ENCODE data around the gene C1orf53. TPM values are rescaled to one million over a fixed set of nuclear protein-coding genes. Genes with fewer than 3 reads are reported as not detected.
"Not testable (repeated sequence)": the region's sequence is repeated elsewhere in the genome, so short reads cannot be mapped to it uniquely, and the experiment has no call there.

The C1orf53 gene
- total RNA-seq (1 to 10 TPM; 2.9 TPM), polyA plus RNA-seq (not detected)

DNA sequence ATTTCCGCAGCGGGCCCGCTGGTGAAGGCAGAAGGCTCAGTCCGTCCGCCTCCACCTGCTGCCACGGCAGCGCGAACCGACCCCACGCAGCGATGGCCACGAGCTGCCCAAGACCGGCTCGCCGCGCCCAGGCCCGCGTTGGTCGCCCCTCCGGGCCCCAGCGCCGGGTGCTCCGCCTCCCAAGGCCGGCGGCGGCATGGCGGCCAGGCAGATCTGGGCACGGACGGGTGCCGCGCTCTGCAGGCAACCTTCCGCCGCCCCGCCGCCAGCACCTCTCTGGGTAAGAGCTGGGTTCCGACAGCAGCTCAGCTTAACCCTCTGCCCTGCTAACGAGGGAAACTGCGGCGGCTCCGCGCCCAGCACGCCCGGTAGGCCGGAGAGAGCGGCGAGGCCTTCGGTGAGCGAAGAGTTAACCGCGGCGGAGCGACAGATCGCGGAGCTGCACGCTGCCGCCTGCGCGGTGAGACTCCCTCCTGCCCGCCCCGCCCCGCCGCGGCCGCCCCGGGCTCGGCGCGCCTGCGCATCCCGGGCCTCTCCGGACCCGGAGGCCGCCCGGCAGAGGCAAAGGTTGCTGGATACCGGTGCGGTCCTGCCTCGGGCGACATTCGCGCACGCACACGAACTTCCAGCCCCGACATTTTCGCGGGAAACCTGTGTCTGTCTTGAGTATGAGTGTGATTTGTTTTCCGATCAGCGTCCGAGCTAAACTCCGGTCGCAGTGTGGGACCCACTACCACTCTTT lies at the start of gene C1orf53:
Gene C1orf53 (plus strand): TSS at position 177 of the 742 bp plus-strand sequence. CDS start 20 bp downstream, at position 197.
- H3K9me3 ChIP-seq (ENCODE audit: low read length) = no peaks in the 10 kb centered on the region
- H3K4me1 Mint-ChIP-seq = peaks cover 6 to 18% (median 11%) of the 10 kb centered on the region in 3 donors
- ChIA-PET POLR2A (interaction anchor here (0.5 to 1.2 kb wide), 5 partner anchors 9 to 424 kb away, joined by 3 to 5 read pairs (median 5); no protein-coding TSS in a partner anchor), CTCF (interaction anchor here (0.8 to 2.8 kb wide), 5 partner anchors 12 to 62 kb away, joined by 3 to 13 read pairs (median 10); partner anchors contain the start of gene LHX9)
- no peaks in the 10 kb centered on the region for H3K9me3 Mint-ChIP-seq
- peaks cover 0 to 3% (median 0%) of the 10 kb centered on the region in 3 donors for H3K36me3 Mint-ChIP-seq
- peak within 1 kb of the TSS; percentile 36 to 89 (median 77) for H3K27ac Mint-ChIP-seq
- H3K4me1 ChIP-seq (ENCODE audit: insufficient read depth, low read length) = peaks cover 9% of the 10 kb centered on the region
- H3K27ac ChIP-seq (ENCODE audit: low read depth, low read length) = peak within 1 kb of the TSS; percentile 33
- H3K4me3 Mint-ChIP-seq = peak within 1 kb of the TSS; percentile 90 to 97 (median 92)
- peak; percentile 60 to 79 (median 77) for DNase-seq
- peaks cover 37 to 60% of the 10 kb centered on the region in 2 donors for H3K27me3 Mint-ChIP-seq
- peak within 1 kb of the TSS; percentile 65 for H3K4me3 ChIP-seq (ENCODE audit: low read length)
- H3K36me3 ChIP-seq (ENCODE audit: insufficient read depth, low read length) = no peaks in the 10 kb centered on the region
- peaks cover 25% of the 10 kb centered on the region for H3K27me3 ChIP-seq (ENCODE audit: insufficient read depth, low read length, poor library complexity, severe bottlenecking)

- H3K9me3 Mint-ChIP-seq; H3K4me1 ChIP-seq (ENCODE audit: insufficient read depth, low read length); DNase-seq; H3K4me3 ChIP-seq (ENCODE audit: low read length); H3K27me3 ChIP-seq (ENCODE audit: insufficient read depth, low read length, poor library complexity, severe bottlenecking); H3K27me3 Mint-ChIP-seq; H3K27ac Mint-ChIP-seq; H3K27ac ChIP-seq (ENCODE audit: low read depth, low read length); H3K36me3 Mint-ChIP-seq; H3K4me1 Mint-ChIP-seq; POLR2A ChIA-PET; H3K36me3 ChIP-seq (ENCODE audit: insufficient read depth, low read length); CTCF ChIA-PET; H3K4me3 Mint-ChIP-seq; H3K9me3 ChIP-seq (ENCODE audit: low read length): not testable (repeated sequence)
Observed at GRCh38 chr1:197855751-197856150, 46.7 kb upstream of the C1orf53 start.

DNA sequence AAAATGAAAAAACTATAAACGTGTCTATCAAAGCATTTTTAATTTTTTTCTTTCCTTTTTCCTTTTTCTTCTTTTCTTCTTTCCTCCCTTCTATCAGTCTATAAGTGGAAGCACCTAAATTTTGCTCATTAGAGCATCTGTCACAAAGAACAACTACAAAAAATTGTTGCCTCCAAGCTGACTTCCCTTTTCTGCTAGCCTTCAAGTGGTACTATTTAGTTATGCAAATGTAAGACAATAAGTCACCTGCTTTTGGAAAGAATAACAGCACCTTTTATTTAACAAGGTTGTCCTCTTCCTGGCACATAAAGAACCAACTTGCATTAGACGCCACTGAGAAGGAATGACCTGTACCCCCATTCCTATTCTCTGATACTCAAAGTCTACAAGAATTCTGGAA lies 45.0 kb upstream of the C1orf53 start:
- H3K36me3 Mint-ChIP-seq = no peaks in the 10 kb centered on the region
- no peak overlapping the region for H3K4me3 Mint-ChIP-seq
- H3K27ac Mint-ChIP-seq = no peak overlapping the region
- H3K4me1 ChIP-seq (ENCODE audit: insufficient read depth, low read length) = no peaks in the 10 kb centered on the region
- no peaks in the 10 kb centered on the region for H3K36me3 ChIP-seq (ENCODE audit: insufficient read depth, low read length)
- POLR2A ChIA-PET = no interaction called here
- H3K4me3 ChIP-seq (ENCODE audit: low read length) = no peak overlapping the region
- H3K27me3 ChIP-seq (ENCODE audit: insufficient read depth, low read length, poor library complexity, severe bottlenecking) = no peaks in the 10 kb centered on the region
- no peak overlapping the region for H3K27ac ChIP-seq (ENCODE audit: low read depth, low read length)
- H3K27me3 Mint-ChIP-seq = no peaks in the 10 kb centered on the region
- H3K9me3 Mint-ChIP-seq = peaks cover 0 to 3% (median 0%) of the 10 kb centered on the region in 5 donors
- H3K9me3 ChIP-seq (ENCODE audit: low read length) = no peaks in the 10 kb centered on the region
- no peak for DNase-seq
- no peaks in the 10 kb centered on the region for H3K4me1 Mint-ChIP-seq
- CTCF ChIA-PET = no interaction called here

GRCh38 chr1:197859024-197859423 lies 43.4 kb upstream of the C1orf53 start:
- DNase-seq = no peak
- H3K4me1 Mint-ChIP-seq = no peaks in the 10 kb centered on the region
- no peak overlapping the region for H3K4me3 Mint-ChIP-seq
- POLR2A ChIA-PET = no interaction called here
- no peak overlapping the region for H3K27ac Mint-ChIP-seq
- no peaks in the 10 kb centered on the region for H3K9me3 ChIP-seq (ENCODE audit: low read length)
- CTCF ChIA-PET = interaction anchor here (1.9 kb wide), 1 partner anchor 10 kb away, joined by 8 read pairs; no protein-coding TSS in a partner anchor
- no peaks in the 10 kb centered on the region for H3K27me3 ChIP-seq (ENCODE audit: insufficient read depth, low read length, poor library complexity, severe bottlenecking)
- no peaks in the 10 kb centered on the region for H3K36me3 ChIP-seq (ENCODE audit: insufficient read depth, low read length)
- H3K4me3 ChIP-seq (ENCODE audit: low read length) = no peak overlapping the region
- peaks cover 0 to 3% (median 0%) of the 10 kb centered on the region in 5 donors for H3K9me3 Mint-ChIP-seq
- no peaks in the 10 kb centered on the region for H3K27me3 Mint-ChIP-seq
- no peaks in the 10 kb centered on the region for H3K4me1 ChIP-seq (ENCODE audit: insufficient read depth, low read length)
- H3K27ac ChIP-seq (ENCODE audit: low read depth, low read length) = no peak overlapping the region
- H3K36me3 Mint-ChIP-seq = no peaks in the 10 kb centered on the region

GRCh38 chr1:197862221-197862620 lies 40.2 kb upstream of the C1orf53 start:
- no peaks in the 10 kb centered on the region for H3K27me3 Mint-ChIP-seq
- no peaks in the 10 kb centered on the region for H3K36me3 Mint-ChIP-seq
- Histone ChIP-seq H3K36me3 (ENCODE audit: insufficient read depth, low read length) (no peaks in the 10 kb centered on the region), H3K27ac (ENCODE audit: low read depth, low read length) (no peak overlapping the region), H3K4me3 (ENCODE audit: low read length) (no peak overlapping the region), H3K27me3 (ENCODE audit: insufficient read depth, low read length, poor library complexity, severe bottlenecking) (no peaks in the 10 kb centered on the region), H3K9me3 (ENCODE audit: low read length) (no peaks in the 10 kb centered on the region), H3K4me1 (ENCODE audit: insufficient read depth, low read length) (no peaks in the 10 kb centered on the region)
- ChIA-PET CTCF (no interaction called here), POLR2A (interaction anchor here (0.6 kb wide), 1 partner anchor 11 kb away, joined by 3 read pairs; no protein-coding TSS in a partner anchor)
- H3K27ac Mint-ChIP-seq = no peak overlapping the region
- H3K4me3 Mint-ChIP-seq = no peak overlapping the region
- H3K9me3 Mint-ChIP-seq = peaks cover 0 to 3% (median 0%) of the 10 kb centered on the region in 5 donors
- H3K4me1 Mint-ChIP-seq = no peaks in the 10 kb centered on the region
- no peak for DNase-seq

- Histone ChIP-seq H3K9me3 (ENCODE audit: low read length) (no peaks in the 10 kb centered on the region), H3K4me1 (ENCODE audit: insufficient read depth, low read length) (no peaks in the 10 kb centered on the region), H3K27me3 (ENCODE audit: insufficient read depth, low read length, poor library complexity, severe bottlenecking) (no peaks in the 10 kb centered on the region), H3K36me3 (ENCODE audit: insufficient read depth, low read length) (no peaks in the 10 kb centered on the region), H3K27ac (ENCODE audit: low read depth, low read length) (no peak overlapping the region), H3K4me3 (ENCODE audit: low read length) (no peak overlapping the region)
- Mint-ChIP-seq H3K4me1 (no peaks in the 10 kb centered on the region), H3K4me3 (no peak overlapping the region), H3K36me3 (no peaks in the 10 kb centered on the region), H3K9me3 (peaks cover 0 to 3% (median 0%) of the 10 kb centered on the region in 5 donors), H3K27me3 (no peaks in the 10 kb centered on the region), H3K27ac (no peak overlapping the region)
- ChIA-PET CTCF (no interaction called here), POLR2A (interaction anchor here (0.6 kb wide), 1 partner anchor 12 kb away, joined by 3 read pairs; no protein-coding TSS in a partner anchor)
- DNase-seq = no peak
Observed at GRCh38 chr1:197862671-197863070, 39.8 kb upstream of the C1orf53 start.

GRCh38 chr1:197865809-197866208 lies 36.6 kb upstream of the C1orf53 start:
- H3K4me3 ChIP-seq (ENCODE audit: low read length) = no peak overlapping the region
- ChIA-PET POLR2A (no interaction called here), CTCF (no interaction called here)
- no peaks in the 10 kb centered on the region for H3K36me3 Mint-ChIP-seq
- no peaks in the 10 kb centered on the region for H3K27me3 ChIP-seq (ENCODE audit: insufficient read depth, low read length, poor library complexity, severe bottlenecking)
- H3K9me3 Mint-ChIP-seq = peaks cover 0 to 3% (median 0%) of the 10 kb centered on the region in 5 donors
- H3K4me1 Mint-ChIP-seq = peaks cover 0 to 6% (median 2%) of the 10 kb centered on the region in 3 donors
- H3K4me3 Mint-ChIP-seq = no peak overlapping the region
- no peak overlapping the region for H3K27ac ChIP-seq (ENCODE audit: low read depth, low read length)
- H3K4me1 ChIP-seq (ENCODE audit: insufficient read depth, low read length) = no peaks in the 10 kb centered on the region
- DNase-seq = no peak
- H3K27ac Mint-ChIP-seq = no peak overlapping the region
- no peaks in the 10 kb centered on the region for H3K9me3 ChIP-seq (ENCODE audit: low read length)
- H3K36me3 ChIP-seq (ENCODE audit: insufficient read depth, low read length) = no peaks in the 10 kb centered on the region
- peaks cover 0 to 3% of the 10 kb centered on the region in 2 donors for H3K27me3 Mint-ChIP-seq

DNA sequence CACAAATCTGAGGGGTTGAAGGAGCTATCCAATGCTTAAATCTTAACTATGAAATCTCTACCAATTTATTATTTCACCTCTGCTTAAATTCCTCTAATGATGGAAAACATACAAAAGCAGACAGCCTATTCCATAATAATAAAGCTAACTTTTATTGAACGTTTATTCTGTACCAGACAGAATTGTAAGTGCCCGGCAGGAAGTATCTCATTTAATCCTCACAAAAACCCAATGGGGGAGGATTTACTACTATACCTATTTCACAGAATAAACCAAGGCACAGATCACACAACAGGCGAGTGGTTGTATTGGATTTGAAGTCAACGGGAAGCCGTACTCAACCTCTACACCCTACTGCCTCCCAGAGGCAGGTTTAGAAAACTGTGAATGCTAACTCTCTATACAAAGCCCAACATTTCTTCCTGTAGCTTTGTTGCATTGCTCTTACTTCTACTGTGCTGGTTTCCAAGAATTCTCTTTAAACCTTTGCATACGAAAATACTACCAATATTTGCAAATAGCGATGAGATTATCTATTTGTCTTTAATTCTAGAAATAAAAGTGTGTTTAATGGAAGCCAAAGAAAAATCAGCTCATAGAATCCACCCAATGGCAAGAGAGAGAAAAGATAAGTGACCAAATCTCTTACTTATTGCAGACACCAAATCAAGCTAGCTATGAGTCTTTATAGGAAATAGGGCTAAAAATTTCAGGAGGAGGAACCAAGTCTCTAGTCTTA lies 33.5 kb upstream of the C1orf53 start:
- H3K4me3 ChIP-seq (ENCODE audit: low read length) = no peak overlapping the region
- ChIA-PET CTCF (interaction anchor here (0.6 to 3.1 kb wide), 20 partner anchors 9 to 595 kb away, joined by 3 to 17 read pairs (median 4); partner anchors contain the start of genes C1orf53 and DENND1B), POLR2A (no interaction called here)
- Mint-ChIP-seq H3K27me3 (peaks cover 1 to 3% of the 10 kb centered on the region in 2 donors), H3K9me3 (no peaks in the 10 kb centered on the region), H3K27ac (no peak overlapping the region), H3K36me3 (no peaks in the 10 kb centered on the region), H3K4me1 (peaks cover 0 to 6% (median 2%) of the 10 kb centered on the region in 3 donors), H3K4me3 (no peak overlapping the region)
- H3K36me3 ChIP-seq (ENCODE audit: insufficient read depth, low read length) = no peaks in the 10 kb centered on the region
- peak; percentile 3 to 51 (median 36) for DNase-seq
- H3K27ac ChIP-seq (ENCODE audit: low read depth, low read length) = no peak overlapping the region
- no peaks in the 10 kb centered on the region for H3K27me3 ChIP-seq (ENCODE audit: insufficient read depth, low read length, poor library complexity, severe bottlenecking)
- no peaks in the 10 kb centered on the region for H3K9me3 ChIP-seq (ENCODE audit: low read length)
- H3K4me1 ChIP-seq (ENCODE audit: insufficient read depth, low read length) = no peaks in the 10 kb centered on the region

All from CD8-positive, alpha-beta memory T cell (primary cell).